GM21737 (cell line): ENCODE data around the gene OTOGL.
"Not testable (repeated sequence)": the region's sequence is repeated elsewhere in the genome, so short reads cannot be mapped to it uniquely, and the experiment has no call there.

Source experiments
- ATAC-seq: cut with Tn5 transposase; IDR thresholded peaks from one replicate; pipeline ENCODE4 v1.9.1; 2021; ENCODE audit warnings: mild to moderate bottlenecking, moderate library complexity; ENCODE audit not compliant: unreplicated experiment

OTOGL gene

GRCh38 chr12:80184926-80185325 is 85.6 kb downstream of the OTOGL start:
- ATAC-seq = no peak

GRCh38 chr12:80186727-80187217 is 87.4 kb downstream of the OTOGL start:
- peak; percentile 69 for ATAC-seq

GRCh38 chr12:80187660-80188090 is 88.3 kb downstream of the OTOGL start:
- ATAC-seq = no peak

GRCh38 chr12:80188576-80188975 is 89.2 kb downstream of the OTOGL start:
- ATAC-seq = no peak

- ATAC-seq = no peak
These were observed 89.9 kb downstream of the OTOGL start for GRCh38 chr12:80189241-80189640.

- ATAC-seq = no peak
These were observed 90.7 kb downstream of the OTOGL start for GRCh38 chr12:80190001-80190400.

GRCh38 chr12:80192087-80192486 is 92.8 kb downstream of the OTOGL start:
- ATAC-seq = no peak

- ATAC-seq = no peak
These were observed 94.5 kb downstream of the OTOGL start for GRCh38 chr12:80193865-80194264.

GRCh38 chr12:80195074-80195726 is 95.9 kb downstream of the OTOGL start:
- no peak for ATAC-seq

GRCh38 chr12:80195737-80196136 is 96.4 kb downstream of the OTOGL start:
- no peak for ATAC-seq

GRCh38 chr12:80196419-80196818 is 97.1 kb downstream of the OTOGL start:
- ATAC-seq = no peak

GRCh38 chr12:80198782-80199337 is 99.5 kb downstream of the OTOGL start:
- no peak for ATAC-seq

- no peak for ATAC-seq
These were observed 100.6 kb downstream of the OTOGL start for GRCh38 chr12:80199931-80200330.

GRCh38 chr12:80200414-80200813 is 101.1 kb downstream of the OTOGL start:
- no peak for ATAC-seq

- no peak for ATAC-seq
These were observed 102.6 kb downstream of the OTOGL start for GRCh38 chr12:80201908-80202307.

- no peak for ATAC-seq
These were observed 106.6 kb downstream of the OTOGL start for GRCh38 chr12:80205960-80206359.

GRCh38 chr12:80208071-80208470 is 108.7 kb downstream of the OTOGL start:
- no peak for ATAC-seq

- ATAC-seq = no peak
These were observed 112.3 kb downstream of the OTOGL start for GRCh38 chr12:80211671-80212070.

GRCh38 chr12:80212938-80213645 is 113.8 kb downstream of the OTOGL start:
- no peak for ATAC-seq

GRCh38 chr12:80213871-80214270 is 114.5 kb downstream of the OTOGL start:
- no peak for ATAC-seq

- ATAC-seq = no peak
These were observed 117.7 kb downstream of the OTOGL start for GRCh38 chr12:80217011-80217535.

GRCh38 chr12:80218925-80219324 is 119.6 kb downstream of the OTOGL start:
- ATAC-seq = not testable (repeated sequence)
